GM20431 (cell line): ENCODE data around the gene SEC24A.
"Not testable (repeated sequence)": the region's sequence is repeated elsewhere in the genome, so short reads cannot be mapped to it uniquely, and the experiment has no call there.

Experiments used
- in situ Hi-C: fragments of 300-500 bp; cut with MseI, MboI; formaldehyde crosslinking; loops from one replicate; pipeline ENCODE4 v1.15.0; 2020; ENCODE audit warnings: low sequenced_read_pairs; ENCODE audit not compliant: unreplicated experiment

SEC24A gene

DNA sequence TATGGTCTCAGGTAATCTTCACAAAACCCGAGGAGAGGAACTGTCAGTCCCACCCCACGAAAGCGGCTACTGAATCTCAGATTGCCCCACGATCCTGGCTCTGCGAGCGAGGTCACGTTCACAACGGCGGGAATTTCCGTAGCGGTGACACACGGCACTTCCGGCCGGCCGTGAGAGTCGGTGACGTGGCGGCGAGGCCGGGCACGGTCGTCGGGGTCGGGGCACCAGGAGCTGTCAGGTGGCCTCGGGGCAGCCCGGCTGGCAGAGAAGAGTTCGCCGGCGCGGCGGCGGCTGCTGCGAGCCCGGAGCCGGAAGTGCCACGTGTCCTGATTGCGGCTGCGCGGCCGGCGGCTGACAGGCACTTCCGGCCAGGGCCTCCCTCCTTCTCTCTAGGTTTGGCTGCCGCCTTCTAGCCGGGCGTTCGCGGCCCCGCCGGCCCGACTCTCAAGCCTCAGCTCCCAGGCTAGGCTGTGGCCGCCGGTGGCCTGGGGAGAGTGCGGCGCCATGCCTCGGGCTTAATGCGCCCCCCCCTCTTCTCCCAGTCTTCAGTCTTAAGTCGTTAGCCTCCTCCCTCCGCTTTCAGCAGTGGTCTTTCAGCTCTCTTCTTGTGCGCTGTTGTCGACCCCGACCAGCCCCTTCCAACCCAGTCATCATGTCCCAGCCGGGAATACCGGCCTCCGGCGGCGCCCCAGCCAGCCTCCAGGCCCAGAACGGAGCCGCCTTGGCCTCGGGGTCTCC lies at the start of gene SEC24A:
SEC24A (plus strand) TSS at position 361 of the 738 bp plus-strand sequence; CDS start at position 653, 292 bp downstream.
- in situ Hi-C loops, result no loop called here

DNA sequence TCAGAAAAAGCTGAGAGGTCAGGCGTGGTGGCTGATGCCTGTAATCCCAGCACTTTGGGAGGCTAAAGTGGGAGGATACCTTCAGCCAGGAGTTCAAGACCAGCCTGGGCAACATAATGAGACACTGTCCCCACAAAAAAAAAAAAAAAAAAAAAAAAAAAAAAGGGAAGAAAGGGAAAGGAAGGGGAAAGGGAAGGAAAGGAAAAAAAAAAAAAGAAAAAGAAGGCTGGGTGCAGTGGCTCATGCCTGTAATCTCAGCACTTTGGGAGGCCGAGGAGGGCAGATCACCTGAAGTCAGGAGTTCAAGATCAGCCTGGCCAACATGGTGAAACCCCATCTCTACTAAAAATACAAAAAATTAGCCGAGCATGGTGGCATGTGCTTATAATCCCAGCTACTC lies 48.8 kb upstream of the SEC24A start:
- in situ Hi-C loops, result loop anchor here (25.0 kb wide), 1 partner anchor 413 kb away; the partner anchor contains the start of gene SKP1

DNA sequence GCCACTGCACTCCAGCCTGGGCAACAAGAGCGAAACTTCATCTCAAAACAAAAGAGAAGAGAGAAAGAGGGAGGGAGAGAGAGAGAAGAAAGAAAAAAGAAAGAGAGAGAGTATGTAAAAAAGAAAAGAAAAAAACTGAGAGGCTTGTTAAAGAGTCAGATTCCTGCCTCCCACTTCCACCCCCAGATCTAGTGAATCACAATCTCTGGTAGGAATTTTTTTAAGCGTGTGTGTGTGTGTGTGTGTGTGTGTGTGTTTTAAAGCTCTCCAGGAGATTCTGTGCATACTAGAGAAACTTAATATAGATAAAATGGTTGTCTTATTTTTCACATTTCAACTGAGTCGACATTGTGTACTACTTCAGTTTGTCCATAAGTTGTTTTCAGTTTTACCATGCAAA lies 48.0 kb upstream of the SEC24A start:
- in situ Hi-C loops, result no loop called here

DNA sequence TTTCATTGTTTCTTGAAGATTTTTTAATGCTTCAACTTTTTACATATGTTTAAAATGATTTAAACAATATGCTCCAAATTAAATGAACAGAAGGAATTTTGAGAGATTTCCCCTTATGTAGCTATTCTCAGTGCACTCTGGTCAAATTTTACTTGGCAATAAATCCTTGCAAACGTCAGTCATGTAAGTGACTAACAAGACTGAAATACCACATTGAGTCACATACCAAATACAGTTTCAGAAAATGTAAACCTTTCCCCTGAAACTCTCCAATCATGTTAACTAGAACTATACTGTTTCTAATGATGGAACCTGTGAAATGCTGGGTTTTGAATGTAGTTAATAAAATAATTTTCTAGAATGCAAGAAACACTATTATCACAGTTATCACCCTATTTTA lies 45.5 kb upstream of the SEC24A start:
- in situ Hi-C loops, result no loop called here

DNA sequence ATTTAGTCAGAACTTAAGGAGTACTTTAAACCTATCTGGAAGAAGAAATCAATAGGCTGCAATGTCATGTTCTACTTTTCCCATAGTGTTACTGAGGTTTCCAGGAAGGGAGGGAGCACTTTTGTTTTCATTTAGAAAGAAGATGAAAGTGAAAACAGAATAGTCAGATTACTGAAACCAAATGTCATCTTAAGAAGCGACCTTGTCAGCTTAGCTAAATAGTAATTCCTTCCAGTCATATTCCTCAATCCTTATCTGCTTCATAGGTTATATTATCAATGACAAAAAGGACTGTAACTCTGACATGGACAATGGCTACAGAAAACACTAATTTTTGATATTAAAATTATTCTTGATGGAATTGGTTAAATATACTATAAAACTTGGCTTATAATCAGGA lies 43.7 kb upstream of the SEC24A start:
- in situ Hi-C loops, result no loop called here

DNA sequence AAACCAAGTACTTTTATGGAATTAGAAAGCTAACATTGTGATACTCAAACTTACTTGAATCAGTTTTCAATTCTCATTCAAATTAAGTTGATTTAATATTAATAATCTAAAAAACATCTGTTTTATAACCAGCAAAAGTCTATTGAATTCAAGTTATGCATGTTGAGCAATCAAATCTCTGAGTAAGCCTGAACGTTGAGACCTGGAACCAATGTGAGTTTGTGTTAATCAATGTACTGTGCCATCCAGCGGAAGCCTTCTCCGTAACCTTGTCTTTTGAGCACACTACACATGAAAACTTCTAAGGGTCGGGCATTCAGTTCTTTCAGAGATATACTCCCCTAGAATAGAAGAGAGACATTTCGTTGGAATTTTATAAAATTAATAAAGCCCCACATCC lies 41.9 kb upstream of the SEC24A start:
- in situ Hi-C loops, result no loop called here

DNA sequence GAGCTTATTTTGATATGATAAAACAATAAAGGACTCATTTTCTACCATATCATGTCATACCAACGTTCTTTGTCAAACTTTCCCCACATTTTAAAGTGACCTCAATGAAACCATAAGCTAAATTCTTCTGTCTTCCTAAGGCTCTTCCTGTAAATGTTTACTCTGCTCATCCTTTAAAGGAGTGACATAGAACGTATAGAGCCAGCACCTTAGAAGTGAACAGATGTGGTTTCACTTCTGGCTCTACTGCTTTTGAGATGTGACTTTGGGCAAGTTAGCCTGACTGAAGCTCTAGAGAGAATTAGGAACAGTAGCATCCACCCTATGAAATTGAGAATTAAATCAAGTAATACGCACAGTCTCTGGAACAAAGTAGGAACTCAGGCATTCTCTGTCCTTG lies 40.0 kb upstream of the SEC24A start:
- in situ Hi-C loops, result no loop called here

DNA sequence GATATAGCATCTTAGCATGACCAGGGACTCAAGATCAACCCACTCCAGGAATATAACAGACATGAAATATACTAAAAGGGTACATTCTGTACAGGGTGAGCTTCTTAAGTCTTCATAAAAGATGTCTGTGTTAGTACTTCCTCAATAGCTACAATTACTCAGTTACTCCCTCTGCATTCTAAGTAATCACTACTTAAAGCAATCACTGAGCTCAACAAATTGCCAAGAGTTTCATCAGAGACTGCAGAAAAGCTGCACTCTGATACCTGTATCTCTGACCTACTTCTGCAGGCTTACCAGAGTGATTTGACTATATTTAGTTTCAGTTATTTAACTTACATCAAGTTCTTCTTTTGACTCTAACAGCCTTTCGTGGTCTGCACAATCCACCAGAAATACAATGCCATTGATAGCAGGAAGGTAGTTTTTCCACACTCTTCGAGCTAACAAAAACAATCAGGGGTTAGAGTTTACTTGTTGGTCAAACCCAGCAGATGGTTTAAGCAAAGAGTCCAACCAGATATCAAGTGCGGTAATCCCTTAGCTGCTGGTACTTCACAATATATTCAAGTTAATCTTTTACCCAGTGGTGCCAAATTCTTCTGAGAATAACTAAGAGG lies 39.2 kb upstream of the SEC24A start:
- in situ Hi-C loops, result no loop called here

DNA sequence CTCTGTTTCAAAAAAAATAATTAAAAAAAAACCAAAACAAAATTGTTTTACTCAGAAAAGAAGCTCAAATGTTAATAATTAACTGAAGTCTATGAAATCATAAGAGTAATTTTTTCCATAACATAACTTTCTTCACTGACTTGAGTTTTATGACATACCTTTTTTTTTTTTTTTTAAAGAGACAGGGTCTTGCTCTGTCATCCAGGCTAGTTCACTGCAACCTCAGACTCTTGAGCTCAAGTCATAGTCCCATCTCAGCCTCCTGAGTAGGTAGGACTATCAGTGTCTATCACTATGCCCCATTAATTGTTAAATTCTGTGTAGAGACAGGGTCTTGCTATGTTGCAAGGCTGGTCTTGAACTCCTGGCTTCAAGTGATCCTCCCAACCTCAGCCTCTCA lies 37.9 kb upstream of the SEC24A start:
- in situ Hi-C loops, result no loop called here

DNA sequence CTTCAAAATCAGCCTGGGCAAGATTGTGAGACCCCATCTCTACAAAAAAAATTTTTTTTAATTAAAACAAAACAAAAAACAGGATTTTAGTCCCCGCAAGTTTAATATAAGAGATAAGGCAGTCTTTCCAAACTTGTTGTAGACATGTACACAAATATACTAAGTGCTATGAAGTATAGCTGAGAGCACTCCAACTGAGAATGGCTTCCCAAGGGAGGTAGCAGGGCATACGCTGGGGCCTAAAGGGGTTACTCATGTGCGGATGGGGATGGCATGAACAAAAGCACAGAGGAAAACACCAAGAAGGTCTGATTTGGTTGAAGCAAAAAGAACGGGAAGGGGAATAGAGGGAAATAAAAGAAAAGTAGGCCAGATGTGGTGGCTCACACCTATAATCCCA lies 37.1 kb upstream of the SEC24A start:
- in situ Hi-C loops, result no loop called here

DNA sequence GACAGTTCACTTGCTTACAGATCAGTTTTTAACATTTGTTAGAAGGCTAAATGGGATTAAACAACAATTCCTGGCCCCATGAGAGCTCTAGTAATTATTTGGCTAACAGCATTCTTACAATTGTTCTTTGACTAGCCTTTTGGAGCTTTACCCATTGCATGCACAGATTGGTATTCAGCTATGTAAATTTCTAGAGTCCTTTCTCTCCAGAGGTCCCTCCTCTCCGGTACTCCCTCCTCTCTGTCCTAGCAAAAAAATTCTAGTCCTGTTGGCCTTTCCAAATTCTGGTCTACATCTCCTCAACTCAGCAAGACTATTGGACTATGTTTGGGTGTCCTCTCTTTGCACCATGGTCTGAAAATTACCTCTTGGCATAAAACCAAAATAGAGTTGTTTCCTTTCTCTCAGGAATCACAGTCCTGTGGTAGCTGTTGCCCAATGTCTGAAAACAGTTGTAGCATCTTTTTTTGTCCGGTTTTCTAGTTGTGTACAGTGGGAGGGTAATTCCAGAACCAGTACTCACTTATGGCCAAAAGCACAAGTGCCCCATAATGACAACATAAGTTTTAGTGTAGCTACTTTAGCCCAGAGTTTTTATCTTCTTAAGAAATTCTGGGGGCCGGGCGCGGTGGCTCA lies 34.0 kb upstream of the SEC24A start:
- in situ Hi-C loops, result no loop called here

DNA sequence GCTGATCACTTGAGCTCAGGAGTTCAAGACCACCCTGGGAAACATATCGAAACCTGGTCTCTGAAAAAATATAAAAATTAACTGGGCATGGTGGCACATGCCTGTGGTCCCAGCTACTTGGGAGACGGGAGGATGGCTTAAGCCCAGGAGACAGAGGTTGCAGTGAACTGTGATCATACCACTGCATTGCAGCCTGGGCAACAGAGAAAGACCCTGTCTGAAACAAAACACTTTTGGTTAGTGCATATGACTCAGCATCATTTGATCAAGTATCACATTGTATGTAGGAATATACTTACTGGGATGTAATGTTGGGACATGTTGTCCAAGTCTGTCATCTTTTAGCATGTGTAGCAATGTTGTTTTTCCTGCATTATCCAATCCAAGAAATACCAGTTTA lies 28.0 kb upstream of the SEC24A start:
- in situ Hi-C loops, result no loop called here

DNA sequence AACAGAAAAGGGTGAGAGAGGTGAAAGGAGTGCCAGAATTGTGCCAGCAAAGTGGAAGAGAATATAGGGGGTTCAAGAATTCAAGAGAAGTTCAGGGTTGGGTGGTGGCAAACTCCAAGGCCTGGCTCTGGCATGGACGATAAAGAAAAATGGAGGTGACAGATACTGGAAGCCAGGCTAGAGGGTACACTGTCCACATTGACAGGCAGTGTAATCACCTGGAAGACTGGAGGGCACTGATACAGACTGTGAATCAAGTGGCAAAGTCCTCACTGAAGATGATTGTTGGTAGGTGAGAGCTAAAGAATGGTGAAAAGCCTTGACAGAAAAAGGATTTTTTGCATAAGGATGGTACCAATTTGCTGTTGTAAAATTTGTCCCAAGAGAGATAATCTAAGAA lies 23.0 kb upstream of the SEC24A start:
- in situ Hi-C loops, result no loop called here

DNA sequence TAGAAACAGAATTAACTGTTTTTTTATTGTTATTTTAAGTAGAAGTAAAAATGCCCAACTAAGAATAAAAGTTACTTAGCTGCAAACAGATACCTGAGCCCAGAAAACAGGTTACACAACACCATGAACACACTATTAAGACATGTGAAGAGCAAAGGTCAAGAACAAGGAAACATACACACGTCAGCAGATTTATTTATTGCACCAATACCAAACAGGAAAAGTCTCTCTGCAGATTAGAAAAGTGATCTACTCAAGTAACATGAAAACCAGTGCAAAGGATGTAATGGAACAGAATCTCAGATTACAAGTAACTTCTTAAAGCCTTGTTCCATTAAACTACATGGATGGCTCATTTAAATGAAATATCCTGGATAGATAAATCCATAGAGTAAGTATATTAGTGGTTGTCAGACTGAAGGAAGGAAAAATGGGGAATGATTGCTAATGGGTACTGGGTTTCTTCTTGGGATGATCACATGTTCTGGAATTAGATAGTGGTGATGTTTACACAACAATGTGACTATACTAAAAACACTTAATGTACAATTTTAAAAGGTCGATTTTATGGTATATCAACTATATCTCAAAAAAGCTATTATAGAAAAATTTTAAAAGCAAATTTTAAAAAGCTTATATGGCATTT lies 22.1 kb upstream of the SEC24A start:
- in situ Hi-C loops, result no loop called here

DNA sequence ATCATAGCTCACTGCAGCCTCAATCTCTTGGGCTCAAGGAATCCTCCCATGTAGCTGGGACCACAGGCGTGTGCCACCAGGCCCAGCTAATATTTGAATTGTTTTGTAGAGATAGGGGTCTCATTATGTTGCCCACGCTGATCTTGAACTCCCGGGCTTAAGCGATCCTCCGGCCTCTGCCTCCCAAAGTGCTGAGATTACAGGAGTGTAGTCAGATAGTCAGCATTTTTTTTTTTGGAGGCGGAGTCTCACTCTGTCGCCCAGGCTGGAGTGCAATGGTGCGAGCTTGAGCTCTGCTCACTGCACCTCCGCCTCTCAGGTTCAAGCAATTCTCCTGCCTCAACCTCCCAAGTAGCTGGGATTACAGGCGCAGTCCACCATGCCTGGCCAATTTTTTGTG lies 14.4 kb upstream of the SEC24A start:
- in situ Hi-C loops, result no loop called here

DNA sequence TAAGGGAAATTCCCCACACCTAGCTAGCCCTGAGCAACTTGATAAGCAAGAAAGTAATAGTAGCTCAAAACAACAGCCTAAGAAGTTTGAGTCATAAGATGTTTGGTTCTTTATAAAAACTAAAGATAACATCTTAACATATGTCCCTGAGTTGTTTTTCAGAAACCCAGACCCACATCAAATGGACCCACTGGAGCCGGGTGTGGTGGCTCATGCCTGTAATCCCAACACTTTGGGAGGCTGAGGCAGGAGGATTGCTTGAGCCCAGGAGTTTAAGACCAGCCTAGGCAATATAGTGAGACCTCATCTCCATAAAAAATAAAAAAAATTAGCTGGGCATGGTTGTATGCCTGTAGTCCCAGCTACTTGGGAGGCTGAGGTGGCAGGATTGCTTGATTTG lies 13.2 kb upstream of the SEC24A start:
- in situ Hi-C loops, result not testable (repeated sequence)

DNA sequence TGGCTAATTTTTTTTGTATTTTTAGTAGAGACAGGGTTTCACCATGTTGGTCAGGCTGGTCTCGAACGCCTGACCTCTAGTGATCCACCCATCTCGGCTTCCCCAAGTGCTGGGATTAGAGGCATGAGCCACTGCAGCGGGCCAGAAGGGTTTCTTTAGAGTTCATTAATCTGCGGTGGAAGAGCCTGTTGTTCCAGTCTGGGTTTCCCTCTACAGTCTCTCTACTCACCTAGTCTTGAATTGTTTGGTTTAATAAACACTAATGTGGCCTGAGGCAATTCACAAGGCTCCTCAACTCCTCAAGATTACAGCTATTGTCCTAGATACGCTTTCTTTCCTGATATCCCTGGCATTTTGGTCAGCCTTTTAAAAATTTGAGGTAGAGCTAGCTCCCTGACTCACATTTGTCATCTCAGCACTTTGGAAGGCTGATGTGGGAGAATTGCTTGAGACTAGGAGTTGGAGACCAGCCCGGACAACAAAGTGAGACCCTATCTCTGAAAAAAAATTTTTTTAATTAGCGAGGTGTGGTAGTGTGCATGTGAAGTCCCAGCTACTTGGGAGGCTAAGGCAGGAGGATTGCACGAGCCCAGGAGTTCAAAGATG lies 11.4 kb upstream of the SEC24A start:
- in situ Hi-C loops, result no loop called here

DNA sequence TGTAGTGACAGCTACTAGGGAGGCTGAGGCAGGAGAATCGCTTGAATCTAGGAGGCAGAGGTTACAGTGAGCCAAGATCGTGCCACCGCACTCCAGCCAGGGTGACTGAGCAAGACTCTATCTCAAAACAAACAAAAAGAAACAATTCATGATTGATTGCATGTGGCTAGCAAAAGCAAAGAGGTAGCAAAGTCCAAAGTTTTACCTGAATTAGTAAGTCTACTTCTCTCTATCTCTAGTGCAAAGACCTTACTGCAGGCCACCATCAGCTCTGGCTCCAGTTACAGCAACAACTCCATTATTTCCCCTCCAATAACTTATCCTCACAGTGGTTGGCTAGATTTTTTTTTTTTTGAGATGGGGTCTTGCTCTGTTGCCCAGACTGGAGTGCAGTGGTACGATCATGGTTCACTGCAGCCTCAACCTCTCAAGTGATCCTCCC lies 9.8 kb upstream of the SEC24A start:
- in situ Hi-C loops, result no loop called here

DNA sequence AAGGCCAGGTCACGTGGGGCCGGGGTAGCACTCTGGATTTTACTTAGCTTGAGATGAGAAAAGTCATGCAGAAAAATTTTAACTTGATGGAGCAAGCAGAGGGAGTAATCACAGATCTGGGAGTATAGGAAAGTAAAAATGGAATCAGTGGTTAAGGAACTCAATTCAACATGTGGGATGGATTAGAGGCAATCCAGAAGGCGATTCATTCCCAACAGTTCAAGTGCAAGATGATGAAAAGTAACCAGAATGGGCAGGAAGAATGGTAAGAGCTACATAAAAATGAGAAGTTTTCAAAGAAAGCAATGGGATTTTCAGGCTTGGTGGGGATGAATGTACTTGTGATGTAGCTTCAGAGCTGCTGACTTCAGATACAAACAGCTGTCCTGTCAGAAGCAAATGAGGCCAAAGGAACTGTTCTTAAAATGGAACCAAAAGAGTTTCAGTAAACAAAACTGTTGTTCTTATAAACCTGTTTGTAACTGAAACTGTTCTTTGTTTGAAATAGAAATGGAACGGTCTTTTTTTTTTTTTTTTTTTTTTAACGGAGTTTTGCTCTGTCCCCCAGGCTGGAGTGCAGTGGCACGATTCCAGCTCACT lies 5.6 kb upstream of the SEC24A start:
- in situ Hi-C loops, result no loop called here

DNA sequence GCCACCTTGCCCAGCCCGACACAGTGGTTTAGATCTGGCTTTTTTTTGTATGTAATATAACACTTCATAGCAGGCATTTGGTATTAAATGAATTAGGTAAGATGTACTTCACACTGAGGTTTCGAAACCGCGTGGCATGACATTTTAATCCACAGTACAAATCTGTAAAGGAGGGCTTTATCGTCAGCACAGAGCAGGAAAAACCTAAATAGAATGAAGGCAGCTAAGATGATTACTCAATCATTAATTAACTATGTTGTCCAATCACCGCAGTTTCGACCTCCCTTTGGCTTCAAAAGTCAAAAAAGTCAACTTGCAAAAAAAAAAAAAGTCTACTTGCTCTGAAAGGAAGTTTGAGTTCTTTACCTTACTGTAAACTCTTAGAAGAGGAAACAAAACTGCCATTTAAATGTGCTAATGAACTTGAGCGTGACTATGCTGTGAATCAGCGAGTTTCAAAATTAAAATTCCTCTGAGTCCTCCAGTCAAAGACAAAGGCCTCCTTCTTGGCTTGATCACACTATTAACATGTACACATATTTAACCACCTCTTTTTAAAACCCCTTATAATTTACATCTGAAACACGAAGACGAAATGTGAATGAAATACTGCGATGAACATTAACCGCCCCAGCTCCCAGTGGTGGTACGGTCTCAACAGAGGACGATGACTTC lies 698 bp upstream of the SEC24A start:
- in situ Hi-C loops, result no loop called here
